Lower leg skin (tissue), 4 donors: Measurements from ENCODE around the gene OR2B2. TPM values are rescaled to one million over a fixed set of nuclear protein-coding genes. Genes with fewer than 3 reads are reported as not detected.
"Not testable (repeated sequence)": the region's sequence is repeated elsewhere in the genome, so short reads cannot be mapped to it uniquely, and the experiment has no call there.

Source experiments
- DNase-seq, 2 donors: peaks; one replicate each; pipeline ENCODE4 v3.0.0-alpha.2; 2019; ENCODE audit warnings: low spot score in 2 of 2
- H3K4me3 ChIP-seq: fragments of 200-600 bp; sonication (generic); 2 replicates; pipeline ENCODE4 v1.5.1; 2017; ENCODE audit warnings: mild to moderate bottlenecking, low read depth; ENCODE audit not compliant: poor library complexity, severe bottlenecking
- POLR2A ChIP-seq, 2 donors: fragments of 450-650 bp; IDR thresholded peaks; one replicate each; pipeline ENCODE4 v1.6.1; 2016 to 2017; ENCODE audit warnings: antibody characterized with exemption in 2 of 2, mild to moderate bottlenecking in 1 of 2, moderate library complexity in 1 of 2
- WGBS, 2 donors: methylation state at CpG; one replicate each; pipeline ENCODE4 v1.1.5; 2018; 5-methylcytosine and 5-hydroxymethylcytosine counted together
- intact Hi-C: fragments of 100-400 bp; cut with DNase I; formaldehyde crosslinking; loops from one replicate; pipeline ENCODE4 v1.15.0; 2023; ENCODE audit warnings: low total_unique reads
- total RNA-seq, 4 donors: library from RNA; depleted of rRNA; stranded (reverse); fragments of >200 nt; gene quantifications; one replicate each; pipeline ENCODE4 v1.1.0, GENCODE V29; 2016
- TF ChIP-seq, protein P1 (sequence below), 3 donors: fragments of 450-650 bp; IDR thresholded peaks; one replicate each; pipeline ENCODE4 v1.5.1; 2016; ENCODE audit warnings: antibody characterized with exemption in 3 of 3, mild to moderate bottlenecking in 3 of 3, moderate library complexity in 2 of 3

The OR2B2 gene
- total RNA-seq, 4 donors from 2014 or later, result not detected

- intact Hi-C loops, result no loop called here
- TF ChIP-seq, protein P1, sequence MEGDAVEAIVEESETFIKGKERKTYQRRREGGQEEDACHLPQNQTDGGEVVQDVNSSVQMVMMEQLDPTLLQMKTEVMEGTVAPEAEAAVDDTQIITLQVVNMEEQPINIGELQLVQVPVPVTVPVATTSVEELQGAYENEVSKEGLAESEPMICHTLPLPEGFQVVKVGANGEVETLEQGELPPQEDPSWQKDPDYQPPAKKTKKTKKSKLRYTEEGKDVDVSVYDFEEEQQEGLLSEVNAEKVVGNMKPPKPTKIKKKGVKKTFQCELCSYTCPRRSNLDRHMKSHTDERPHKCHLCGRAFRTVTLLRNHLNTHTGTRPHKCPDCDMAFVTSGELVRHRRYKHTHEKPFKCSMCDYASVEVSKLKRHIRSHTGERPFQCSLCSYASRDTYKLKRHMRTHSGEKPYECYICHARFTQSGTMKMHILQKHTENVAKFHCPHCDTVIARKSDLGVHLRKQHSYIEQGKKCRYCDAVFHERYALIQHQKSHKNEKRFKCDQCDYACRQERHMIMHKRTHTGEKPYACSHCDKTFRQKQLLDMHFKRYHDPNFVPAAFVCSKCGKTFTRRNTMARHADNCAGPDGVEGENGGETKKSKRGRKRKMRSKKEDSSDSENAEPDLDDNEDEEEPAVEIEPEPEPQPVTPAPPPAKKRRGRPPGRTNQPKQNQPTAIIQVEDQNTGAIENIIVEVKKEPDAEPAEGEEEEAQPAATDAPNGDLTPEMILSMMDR (IDR thresholded peaks at IDR 0.05), result no peak
- no peak for TF ChIP-seq POLR2A (IDR thresholded peaks at IDR 0.05)
- WGBS, 2 donors, result 1 to 18% methylated on average over 38 of the region's 38 CpGs
- DNase-seq, result peak; percentile 92 to 97
- H3K4me3 ChIP-seq, result peak overlapping the region; percentile 4
Observed at GRCh38 chr6:27902335-27903314, 9.6 kb downstream of the OR2B2 start.

- TF ChIP-seq, protein P1 (IDR thresholded peaks at IDR 0.05), result no peak
- no peak for TF ChIP-seq POLR2A (IDR thresholded peaks at IDR 0.05)
- no peak overlapping the region for H3K4me3 ChIP-seq
- no peak for DNase-seq
- intact Hi-C loops, result no loop called here
- WGBS, 2 donors, result 85 to 89% methylated on average over 8 of the region's 8 CpGs
Observed at GRCh38 chr6:27901801-27902200, 10.4 kb downstream of the OR2B2 start.

DNA sequence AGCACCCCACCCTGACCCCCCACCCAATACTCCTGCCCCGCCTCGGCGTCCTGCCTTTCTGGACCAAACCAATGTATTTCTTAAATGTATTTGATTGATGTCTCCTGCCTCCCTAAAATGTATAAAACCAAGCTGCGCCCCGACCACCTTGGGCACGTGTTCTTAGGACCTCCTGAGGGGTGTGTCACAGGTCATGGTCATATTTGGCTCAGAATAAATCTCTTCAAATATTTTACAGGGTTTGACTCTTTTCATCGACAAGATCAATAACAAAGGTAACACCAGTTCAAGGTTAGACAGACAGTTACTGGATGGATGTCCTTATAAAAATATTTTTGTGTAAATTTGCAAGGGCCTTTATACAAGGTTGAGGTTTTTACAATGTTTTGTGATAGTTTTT, 12.0 kb downstream of the OR2B2 start:
- DNase-seq, H3K4me3 ChIP-seq, intact Hi-C loops: not testable (repeated sequence)
- WGBS, 2 donors, result 91% methylated on average over 7 of the region's 7 CpGs

DNA sequence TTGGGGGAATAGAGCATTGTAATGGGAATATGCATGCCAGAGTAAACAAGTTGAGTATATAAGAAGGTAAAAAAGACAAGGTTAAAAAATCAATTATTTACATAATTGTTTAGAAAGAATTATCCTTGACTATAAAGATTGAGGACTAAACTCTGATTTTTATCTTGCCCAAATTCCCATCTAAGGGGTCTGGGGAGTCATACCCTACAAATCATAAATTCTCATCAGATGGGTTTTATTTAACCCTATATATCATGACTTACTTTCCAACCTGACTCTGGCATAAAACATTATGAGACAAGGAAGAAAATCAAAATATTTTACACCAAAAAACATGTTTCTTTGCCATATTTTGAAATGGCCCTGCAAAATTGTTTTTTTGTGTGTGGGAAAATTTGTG, 12.7 kb downstream of the OR2B2 start:
- intact Hi-C loops, result loop anchor here (10.0 kb wide), 1 partner anchor 85 kb away; a partner anchor contains a TSS
- H3K4me3 ChIP-seq, result no peak overlapping the region
- TF ChIP-seq, protein P1 (IDR thresholded peaks at IDR 0.05), result no peak
- TF ChIP-seq POLR2A (IDR thresholded peaks at IDR 0.05), result no peak
- no peak for DNase-seq

DNA sequence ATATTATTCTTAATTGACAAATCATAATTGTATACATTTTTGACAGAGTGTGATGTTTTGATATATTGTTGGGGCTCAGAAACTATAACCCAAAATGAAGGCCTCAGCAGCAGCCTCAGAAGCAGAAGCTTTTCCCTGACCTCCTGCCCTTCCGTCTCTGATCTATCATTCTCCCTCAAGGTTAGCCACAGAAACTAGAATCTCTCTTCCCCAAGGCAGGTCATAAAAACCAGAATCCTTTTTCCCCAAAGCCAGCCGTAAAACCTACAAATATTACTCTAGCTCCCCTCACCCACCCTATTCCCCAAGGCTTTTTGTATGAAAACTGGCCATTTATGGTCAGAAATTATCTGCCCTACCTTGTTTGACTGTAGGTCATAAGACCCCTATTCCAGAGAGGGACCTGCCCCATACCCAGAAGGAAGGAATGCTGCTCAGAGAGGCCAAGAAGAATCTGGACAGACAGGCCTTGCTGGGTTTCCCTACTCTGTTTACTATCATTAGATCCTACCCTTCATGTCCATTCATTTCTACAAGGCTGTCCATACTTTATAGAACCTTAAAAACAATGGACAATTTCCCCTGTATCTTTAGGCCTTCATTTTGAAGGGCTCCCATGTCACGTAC, 14.5 kb downstream of the OR2B2 start:
- intact Hi-C loops, result loop anchor here (10.0 kb wide), 1 partner anchor 83 kb away; a partner anchor contains a TSS
- WGBS, 2 donors, result 88 to 89% methylated on average over 3 of the region's 3 CpGs
- DNase-seq, result no peak
- H3K4me3 ChIP-seq, result no peak overlapping the region
- no peak for TF ChIP-seq POLR2A (IDR thresholded peaks at IDR 0.05)
- TF ChIP-seq, protein P1 (IDR thresholded peaks at IDR 0.05), result no peak

GRCh38 chr6:27896398-27896796, 15.8 kb downstream of the OR2B2 start:
- 90 to 93% methylated on average over 4 of the region's 4 CpGs for WGBS, 2 donors
- TF ChIP-seq POLR2A (IDR thresholded peaks at IDR 0.05), result no peak
- TF ChIP-seq, protein P1 (IDR thresholded peaks at IDR 0.05), result no peak
- no peak for DNase-seq
- H3K4me3 ChIP-seq, result no peak overlapping the region
- intact Hi-C loops, result loop anchor here (10.0 kb wide), 1 partner anchor 82 kb away; a partner anchor contains a TSS
